GM23248 (cell line): ENCODE results near the gene CGNL1.

ENCODE experiments used
- EZH2 ChIP-seq: fragments of 200-600 bp; sonication (generic); IDR thresholded peaks from 2 replicates; pipeline ENCODE4 v1.6.1; 2018; ENCODE audit warnings: antibody characterized with exemption, mild to moderate bottlenecking; ENCODE audit not compliant: insufficient read depth, poor library complexity, severe bottlenecking
- EZH2phosphoT487 ChIP-seq: fragments of 200-600 bp; sonication (generic); IDR thresholded peaks from 2 replicates; pipeline ENCODE4 v1.6.1; 2018; ENCODE audit warnings: antibody characterized with exemption, moderate library complexity, mild to moderate bottlenecking, low read depth; ENCODE audit not compliant: insufficient read depth

DNA sequence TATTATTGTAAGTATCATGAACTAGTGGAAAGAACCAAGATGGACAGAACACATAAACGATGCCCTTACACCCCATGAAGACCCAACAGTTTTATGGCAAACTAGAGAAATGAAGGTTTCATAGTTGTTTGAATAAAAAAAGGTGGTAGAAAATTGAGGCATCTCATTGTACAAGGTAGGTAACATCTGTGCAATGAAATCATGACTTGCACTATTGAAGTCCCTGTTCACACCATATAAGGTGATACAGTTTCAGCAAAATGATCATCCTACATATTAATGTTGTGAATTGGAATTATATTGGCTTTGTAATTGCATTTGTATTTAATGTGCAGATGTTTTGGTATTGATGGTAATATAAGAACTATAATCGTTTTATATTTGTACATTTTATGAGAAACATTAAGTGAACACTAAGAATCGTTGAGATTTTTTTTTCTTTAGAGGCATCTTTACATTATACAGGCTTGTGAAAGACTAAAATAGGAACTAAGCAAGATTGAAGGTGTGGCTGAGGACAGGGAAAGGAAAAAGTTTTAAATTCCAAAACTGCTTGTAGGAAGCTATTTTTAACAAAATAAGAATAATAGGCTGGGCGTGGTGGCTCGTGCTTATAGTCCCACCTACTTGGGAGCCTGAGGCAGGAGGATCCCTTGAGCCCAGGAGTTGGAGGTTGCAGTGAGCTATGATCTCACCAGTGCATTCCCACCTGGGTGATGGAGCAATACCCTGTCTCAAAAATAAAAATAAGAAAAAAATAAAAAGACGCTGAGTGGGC is 48.5 kb downstream of the CGNL1 start:
- TF ChIP-seq EZH2, result no peak
- no peak for TF ChIP-seq EZH2phosphoT487
